HG03460 (cell line): Measurements from ENCODE around the gene DTWD2.
"Not testable (repeated sequence)": the region's sequence is repeated elsewhere in the genome, so short reads cannot be mapped to it uniquely, and the experiment has no call there.

Source experiments
- ATAC-seq: cut with Tn5 transposase; IDR thresholded peaks from one replicate; pipeline ENCODE4 v1.9.1; 2021; ENCODE audit not compliant: unreplicated experiment

The DTWD2 gene

DNA sequence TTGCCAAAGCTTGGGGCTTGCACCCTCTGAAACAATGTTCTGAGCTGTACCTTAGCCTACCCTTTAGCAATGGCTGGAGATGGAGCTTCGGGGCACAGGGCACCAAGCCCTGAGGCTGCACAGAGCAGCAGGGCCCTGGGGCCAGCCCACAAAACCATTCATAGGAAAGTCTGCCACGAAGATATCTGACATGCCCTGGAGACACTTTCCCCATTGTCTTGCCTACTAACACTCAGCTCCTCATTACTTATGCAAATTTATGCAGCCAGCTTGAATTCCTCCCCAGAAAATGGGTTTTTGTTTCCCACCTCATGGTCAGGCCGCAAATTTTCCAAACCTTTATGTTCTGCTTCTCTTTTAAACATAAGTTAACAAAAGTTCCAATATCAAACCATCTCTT is 105.7 kb downstream of the DTWD2 start:
- ATAC-seq = no peak

DNA sequence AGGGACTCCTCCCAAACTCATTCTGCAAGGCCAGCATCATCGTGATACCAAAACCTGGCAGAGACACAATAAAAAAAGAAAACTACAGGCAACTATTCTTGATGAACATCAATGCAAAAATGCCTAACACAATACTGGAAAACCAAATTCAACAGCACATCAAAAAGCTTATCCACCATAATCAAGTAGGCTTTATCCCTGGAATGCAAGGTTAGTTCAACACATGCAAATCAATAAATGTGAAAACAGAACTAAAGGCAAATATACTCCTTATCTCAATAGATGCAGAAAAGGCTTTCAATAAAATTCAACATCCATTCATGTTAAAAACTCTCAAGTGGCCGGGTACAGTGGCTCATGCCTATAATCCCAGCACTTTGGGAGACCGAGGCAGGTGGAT is 111.5 kb downstream of the DTWD2 start:
- not testable (repeated sequence) for ATAC-seq

DNA sequence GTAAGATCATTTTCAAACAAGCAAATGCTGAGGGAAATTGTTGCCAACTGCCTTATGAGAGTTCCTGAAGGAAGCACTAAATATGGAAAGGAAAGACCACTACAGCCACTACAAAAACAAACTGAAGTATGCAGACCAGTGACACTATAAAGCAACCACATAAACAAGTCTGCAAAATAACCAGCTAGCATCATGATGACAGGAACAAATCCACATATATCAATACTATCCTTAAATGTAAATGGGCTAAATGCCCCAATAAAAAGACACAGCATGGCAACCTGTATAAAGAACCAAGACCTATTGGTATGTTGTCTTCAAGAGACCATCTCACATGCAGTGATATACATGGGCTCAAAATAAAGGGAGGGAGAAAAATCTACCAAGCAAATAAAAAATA is 113.2 kb downstream of the DTWD2 start:
- ATAC-seq = no peak

DNA sequence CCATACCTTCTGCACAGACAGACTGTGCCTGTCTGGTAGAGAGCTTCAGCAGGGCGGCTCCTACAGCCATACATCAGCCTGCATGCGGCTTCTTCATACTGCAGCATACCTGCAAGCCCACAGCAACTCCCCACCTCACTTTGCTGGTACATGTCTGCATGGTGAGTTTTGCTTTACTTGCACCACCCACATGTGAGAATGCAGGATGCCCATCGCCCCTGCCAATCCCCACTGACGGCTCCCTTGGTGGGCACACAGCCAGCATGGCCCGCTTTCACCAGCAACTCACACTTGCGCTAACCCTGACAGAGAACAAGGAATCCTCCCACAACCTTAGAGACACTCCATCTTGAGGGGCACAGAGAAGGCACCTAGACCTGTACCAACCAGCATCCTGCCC is 114.9 kb downstream of the DTWD2 start:
- ATAC-seq = no peak

DNA sequence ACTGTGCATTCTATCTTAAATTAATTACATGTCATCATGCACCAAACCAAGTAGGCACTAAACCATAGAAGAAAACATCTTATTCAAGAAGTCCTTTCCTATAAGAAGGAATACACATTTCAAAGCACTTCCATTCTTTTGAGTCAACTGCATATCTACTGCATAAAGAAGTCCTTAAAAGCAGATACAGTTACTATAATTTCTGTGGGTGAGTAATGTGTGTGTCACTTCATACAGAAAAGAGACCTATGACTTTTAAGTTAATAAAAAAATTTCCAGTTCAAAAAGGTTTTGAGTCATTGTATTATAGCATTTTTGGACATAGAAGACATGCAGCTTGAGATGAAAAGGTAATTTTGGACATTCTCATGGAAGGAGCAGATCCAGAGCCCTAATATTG is 125.0 kb downstream of the DTWD2 start:
- no peak for ATAC-seq

DNA sequence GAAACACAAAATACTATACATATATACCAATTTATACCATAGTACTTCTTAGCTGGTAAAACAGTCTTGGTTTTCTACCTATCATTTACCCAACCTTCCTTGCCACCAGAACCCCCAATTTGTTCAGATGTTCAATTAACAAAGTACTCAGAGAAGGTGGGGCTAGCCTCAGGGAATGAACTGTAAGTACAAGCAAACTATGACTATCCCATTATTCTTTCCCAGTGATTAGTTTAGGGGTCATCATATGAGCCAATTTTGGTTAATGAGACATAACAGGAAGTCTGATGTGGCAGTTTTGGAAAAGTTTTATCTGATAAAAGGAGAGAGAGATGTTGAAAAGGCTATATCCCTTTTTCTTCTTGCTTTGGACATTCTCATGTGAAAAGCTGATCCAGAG is 125.8 kb downstream of the DTWD2 start:
- ATAC-seq = no peak

DNA sequence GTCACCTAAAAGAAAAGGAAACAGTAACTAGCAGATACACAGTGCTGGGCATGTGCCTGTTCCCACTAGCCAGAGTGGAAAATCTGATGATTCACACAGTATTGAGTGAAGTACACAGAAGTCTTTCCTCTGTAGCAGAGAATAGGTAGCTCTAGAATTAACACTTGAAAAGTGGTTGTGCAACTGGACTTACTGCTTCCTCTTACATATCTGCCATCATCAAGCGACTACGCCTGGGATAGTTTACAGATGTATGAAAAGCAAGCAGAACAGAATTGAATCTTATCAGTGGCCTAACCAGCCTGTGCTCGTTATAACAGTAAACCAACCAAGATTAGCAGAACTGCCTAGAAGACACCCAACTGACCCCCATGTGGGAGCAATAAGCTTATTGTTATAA is 130.6 kb downstream of the DTWD2 start:
- ATAC-seq = no peak

DNA sequence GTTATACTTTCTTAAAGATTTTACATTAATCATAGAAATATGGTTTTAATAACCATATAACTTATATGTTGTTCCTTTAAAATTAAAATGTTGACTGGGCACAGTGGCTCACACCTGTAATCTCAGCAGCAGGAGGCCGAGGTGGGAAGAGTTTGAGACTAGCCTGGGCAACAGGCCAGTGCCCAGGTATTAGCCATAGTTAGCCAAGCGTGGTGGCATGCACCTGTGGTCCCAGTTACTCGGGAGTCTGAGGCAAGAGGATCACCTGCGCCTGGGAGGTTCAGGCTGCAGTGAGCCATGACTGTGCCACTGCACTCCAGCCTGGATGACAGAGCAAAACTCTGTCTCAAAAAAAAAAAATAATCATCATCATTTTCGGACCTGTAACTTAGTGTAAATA is 133.5 kb downstream of the DTWD2 start:
- no peak for ATAC-seq

DNA sequence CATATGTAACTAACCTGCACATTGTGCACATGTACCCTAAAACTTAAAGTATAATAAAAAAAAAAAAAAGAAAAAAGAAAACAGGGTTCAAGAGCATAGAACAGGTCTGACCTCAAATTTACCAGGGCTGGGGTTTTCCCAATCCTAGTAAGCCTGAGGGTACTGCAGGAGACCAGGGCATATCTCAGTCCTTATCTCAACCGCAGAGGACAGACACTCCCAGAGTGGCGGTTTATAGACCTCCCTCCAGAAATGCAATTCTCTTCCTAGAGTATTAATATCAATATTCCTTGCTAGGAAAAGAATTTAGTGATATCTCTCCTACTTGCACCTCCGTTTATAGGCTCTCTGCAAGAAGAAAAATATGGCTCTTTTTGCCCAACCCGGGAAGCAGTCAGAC is 136.6 kb downstream of the DTWD2 start:
- not testable (repeated sequence) for ATAC-seq

DNA sequence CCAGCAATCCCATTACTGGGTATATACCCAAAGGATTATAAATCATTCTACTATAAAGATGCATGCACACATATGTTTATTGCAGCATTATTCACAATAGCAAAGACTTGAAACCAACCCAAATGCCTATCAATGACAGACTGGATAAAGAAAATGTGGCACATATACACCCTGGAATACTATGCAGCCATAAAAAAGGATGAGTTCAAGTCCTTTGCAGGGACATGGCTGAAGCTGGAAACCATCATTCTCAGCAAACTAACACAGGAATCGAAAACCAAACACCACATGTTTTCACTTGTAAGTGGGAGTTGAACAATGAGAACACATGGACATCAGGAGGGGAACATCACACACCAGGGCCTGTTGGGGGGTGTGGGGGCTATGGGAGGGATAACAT is 138.8 kb downstream of the DTWD2 start:
- ATAC-seq = not testable (repeated sequence)

DNA sequence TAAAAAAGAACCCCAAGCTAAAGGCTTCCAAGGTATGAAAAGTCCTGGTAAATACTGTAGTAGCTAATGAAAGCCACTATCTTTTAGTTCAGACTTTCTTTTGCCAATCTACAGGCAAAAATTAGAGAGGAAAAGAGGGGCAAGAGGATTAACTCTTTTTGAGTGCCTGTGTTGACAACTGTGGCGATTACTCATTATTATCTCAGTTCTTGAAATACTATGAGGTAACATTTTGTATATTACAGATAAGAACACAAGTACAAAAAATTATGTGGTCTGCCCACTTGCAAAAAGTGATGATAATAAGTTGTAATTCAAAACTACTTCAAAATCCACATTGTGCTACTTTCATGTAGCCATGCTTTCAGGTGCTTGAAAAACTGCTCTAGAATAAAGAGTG is 144.0 kb downstream of the DTWD2 start:
- ATAC-seq = no peak

DNA sequence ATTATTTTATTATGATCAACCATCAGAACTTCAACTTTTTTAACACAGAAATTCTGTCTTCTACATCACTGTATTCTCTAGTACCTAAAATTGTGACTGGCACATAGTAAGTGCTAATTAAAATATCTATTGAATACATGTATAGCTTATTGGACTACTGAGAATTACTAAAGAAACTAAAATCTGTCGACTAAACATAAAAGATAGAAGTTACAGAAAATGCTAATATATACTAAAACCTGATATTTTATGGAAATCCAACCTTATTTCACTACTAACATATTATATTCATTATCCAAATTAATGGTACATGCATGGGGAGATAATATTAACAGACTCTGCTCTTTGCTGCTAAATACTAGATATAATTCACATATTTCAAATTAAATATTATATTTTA is 153.6 kb downstream of the DTWD2 start:
- no peak for ATAC-seq

DNA sequence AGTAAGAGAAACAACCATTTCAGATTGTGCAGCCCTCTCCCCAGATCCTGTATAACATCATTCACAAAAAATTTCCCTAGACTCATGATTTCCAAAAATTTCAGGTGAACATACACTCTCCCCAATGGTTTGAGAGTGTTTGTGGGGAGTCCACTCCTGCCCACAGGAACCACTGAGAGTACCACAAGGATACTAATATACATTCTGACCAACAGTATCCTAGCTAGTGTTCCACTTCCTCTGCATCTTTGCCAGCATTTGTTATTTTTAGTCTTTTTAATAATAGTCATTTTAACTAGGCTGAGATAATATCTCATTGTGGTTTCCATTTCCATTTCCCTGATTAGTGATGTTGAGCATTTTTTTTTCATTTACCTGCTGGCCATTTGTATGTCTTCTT is 155.4 kb downstream of the DTWD2 start:
- ATAC-seq = no peak

DNA sequence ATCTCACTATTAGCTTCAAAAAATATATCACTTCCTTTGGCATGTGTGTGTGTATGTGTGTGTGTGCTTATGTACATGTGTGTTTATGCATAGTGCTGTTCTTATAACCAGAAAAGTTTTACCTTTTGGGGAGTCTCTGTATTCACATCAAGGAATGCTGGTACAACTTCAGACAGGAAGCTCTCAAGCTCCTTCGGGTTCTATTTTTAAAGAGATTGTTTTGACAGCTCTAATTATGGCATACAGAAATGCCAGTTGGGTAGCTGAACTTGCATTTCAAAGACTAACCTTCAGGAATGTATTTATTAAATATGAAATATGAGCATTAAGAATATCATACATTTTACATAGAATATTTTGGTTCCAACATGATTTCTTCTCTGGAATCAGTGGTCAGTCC is 163.1 kb downstream of the DTWD2 start:
- no peak for ATAC-seq

DNA sequence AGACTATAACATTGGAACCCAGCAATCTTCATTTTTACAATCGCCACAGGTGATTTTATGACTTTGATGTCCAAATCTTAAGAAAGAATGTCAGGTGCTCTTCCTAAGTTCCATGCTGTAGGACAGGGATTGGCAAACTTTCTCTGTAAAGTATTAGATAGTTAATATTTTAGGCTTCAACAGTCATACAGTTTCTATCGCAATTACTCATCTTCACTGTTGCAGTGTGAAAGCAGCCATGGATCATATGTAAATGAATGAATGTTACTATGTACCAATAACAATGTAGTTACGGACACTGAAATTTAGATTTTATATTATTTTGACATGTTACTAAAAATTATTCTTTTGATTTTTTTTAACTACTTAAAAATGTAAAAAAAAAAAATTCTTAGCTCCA is 169.7 kb downstream of the DTWD2 start:
- ATAC-seq = no peak

DNA sequence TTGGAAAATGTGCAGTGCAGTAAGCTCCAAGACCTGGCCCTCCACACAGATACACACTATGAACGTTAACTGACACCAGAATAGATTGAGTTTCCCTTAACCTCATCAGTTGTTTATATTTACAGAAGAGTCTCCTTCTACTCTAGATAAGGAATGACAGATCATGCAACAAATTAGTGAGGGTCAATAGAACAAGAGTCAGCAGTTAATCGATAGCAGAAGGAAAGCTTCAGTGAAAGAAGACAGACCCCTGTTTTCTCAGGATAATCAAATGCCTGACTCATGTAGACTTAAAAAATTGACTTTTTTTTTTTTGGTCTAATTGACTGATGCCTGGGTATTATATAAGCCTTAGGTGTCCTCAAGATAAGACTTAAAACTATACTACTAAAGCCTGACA is 179.9 kb downstream of the DTWD2 start:
- ATAC-seq = no peak

DNA sequence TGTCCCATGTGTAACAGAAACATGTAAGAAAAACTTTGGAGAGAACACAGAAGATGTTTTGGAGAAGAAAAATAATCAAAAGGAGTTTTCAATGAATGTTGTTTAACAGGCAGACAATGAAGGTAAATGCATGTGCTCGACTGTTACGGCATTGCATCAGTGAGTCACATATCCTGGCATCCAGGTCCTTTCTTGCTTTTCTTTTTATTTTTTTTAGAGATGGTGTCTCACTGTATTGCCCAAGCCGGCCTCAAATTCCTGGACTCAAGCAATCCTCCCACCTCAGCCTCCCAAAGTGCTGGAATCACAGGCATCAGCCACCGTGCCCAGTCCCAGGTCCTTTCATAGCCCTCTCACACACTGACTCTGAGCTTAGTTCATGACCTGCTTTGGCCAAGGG is 181.8 kb downstream of the DTWD2 start:
- no peak for ATAC-seq

DNA sequence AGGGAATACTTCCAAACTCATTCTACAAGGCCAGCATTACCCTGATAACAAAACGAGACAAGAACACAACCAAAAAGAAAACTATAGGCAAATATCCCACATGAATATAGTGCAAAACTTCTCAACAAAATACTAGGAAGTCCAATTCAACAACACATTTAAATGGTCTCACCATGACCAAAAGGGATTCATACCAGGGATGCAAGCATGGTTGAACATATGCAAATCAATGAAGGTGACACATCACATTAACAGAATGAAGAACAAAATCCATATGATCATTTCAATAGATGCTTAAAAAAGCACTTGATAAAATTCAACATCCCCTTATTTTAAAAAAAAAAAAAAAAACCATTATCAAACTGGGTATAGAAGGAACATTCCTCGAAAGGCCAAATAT is 186.0 kb downstream of the DTWD2 start:
- ATAC-seq = no peak

DNA sequence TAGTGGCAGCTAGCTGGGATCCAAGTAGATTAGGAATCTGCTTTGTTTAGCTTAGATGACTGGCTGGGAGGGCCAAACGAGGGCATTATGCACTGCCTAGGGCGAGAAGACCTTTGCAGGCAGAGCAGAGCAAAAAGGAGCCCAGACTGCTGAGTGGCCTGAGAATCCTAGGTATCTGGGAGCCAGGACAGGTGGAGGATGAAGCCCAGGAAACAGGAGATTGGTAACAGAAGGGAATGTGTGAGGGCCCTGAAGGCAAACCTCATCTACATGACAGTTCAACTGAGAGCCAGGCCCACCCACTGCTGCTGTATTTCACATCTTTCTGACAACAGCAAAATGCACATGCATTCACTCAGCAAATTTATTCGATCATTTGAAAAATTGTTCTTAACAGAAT is 192.3 kb downstream of the DTWD2 start:
- no peak for ATAC-seq

DNA sequence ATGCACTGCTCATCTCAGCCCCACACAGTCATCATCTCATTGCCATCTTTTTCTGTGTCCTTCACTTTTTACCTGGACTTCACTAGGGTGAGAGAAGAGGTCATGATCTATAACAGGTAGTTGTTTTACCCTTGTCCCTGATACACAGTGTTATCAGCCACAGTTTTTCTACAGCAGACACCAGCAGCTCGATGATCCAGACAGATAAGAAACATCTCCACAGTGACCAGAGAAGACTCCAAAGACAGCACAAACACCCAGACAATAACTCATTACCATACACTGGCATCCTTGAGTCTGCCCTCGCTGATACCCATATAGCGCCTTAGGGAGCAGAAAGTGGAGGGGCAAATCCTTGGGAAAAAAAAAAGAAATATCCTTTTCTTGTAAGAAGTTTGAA is 194.1 kb downstream of the DTWD2 start:
- no peak for ATAC-seq

DNA sequence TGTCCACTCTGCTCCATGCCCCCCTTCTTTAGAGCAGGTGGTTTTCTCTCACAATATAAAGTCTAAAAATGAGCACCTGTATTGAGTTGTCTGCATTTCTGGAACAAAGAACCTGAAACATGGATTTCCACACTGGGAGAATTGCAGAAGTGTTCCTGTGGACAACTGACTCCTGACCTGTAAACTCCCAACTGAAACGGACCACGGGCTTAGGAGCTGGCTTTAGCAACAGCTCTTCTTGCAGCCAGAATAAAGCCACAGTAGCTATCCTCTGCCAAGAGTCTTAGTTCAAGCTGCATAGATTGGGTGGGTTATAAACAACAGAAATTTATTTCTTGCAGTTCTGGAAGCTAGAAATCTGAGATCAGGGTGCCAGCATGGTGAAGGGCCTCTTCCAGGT is 194.7 kb downstream of the DTWD2 start:
- no peak for ATAC-seq

DNA sequence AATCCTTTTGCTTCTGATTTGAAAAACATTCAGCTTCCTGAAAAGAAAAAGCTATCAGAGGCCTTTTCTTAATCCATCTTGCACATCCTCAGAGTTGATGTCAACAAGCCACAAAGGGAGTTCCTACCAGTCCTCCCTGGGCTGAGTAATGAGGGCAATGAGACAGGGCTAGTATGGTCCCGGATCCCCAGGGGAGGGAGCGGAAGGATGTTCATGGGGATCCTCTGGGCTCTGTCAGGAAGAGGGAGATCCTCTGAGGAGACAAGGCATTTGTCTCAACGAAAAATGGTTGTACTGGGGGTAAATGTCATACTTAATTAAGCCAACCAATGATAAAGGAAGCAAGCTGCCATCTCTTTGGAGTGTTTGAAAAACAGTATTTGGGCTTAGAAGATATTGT is 195.3 kb downstream of the DTWD2 start:
- no peak for ATAC-seq

DNA sequence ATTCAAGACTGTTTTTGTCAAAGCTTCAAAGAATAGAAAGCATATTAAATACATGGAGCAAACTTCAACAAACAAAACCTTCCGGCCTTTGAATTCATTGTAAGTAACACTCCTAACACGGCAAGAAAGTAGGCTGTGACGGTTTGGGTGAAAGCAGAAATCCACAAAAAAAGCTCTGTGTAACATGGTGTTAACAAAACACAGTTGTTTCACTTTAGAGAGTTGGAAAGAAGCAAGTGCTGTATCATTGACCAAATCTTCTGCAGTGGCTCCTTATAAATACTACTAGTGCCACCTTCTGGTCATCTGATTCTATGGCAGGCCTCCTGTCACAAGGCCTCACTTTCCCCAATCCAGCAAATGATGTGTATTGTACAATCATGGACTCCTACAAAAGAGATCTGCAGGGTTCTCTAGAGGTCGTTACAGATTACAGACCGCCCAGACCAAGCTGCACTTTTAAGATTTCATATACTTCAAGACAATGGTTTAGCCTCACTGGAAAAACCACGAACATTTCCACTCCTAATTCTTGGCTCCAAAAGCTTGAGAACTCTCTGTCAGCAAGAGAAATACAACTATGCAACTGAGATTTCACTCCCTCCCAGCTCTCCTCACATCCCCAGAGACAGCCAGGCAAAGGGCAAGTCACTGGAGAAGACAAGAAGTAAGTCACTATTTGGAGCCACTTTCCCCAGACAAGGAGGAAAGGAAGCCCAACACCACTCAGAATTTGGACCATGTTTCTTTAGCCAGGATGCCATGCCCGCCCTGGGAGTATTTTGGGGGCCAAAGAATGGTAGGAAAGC is 196.2 kb downstream of the DTWD2 start:
- peak; percentile 93 for ATAC-seq
